Neural progenitor cell (in vitro differentiated cells): ENCODE results near the gene OCA2. TPM values are rescaled to one million over a fixed set of nuclear protein-coding genes. Genes with fewer than 3 reads are reported as not detected.

Experiments
- DNase-seq: peaks from one replicate; pipeline ENCODE4 v3.0.0-alpha.2; 2016; ENCODE audit warnings: low spot score
- H2AFZ ChIP-seq: fragments of 200-600 bp; sonication (generic); replicated peaks from 2 replicates; pipeline ENCODE4 v1.6.1; 2016; ENCODE audit warnings: antibody characterized with exemption
- H3F3A ChIP-seq: fragments of 200-600 bp; sonication (generic); 2 replicates; pipeline ENCODE4 v1.6.1; 2016; ENCODE audit warnings: antibody characterized with exemption, low read depth
- H3K27ac ChIP-seq: fragments of 200-600 bp; sonication (generic); 2 replicates; pipeline ENCODE4 v1.5.1; 2016; ENCODE audit warnings: mild to moderate bottlenecking
- H3K27me3 ChIP-seq: fragments of 200-600 bp; sonication (generic); 2 replicates; pipeline ENCODE4 v1.6.1; 2016; ENCODE audit warnings: mild to moderate bottlenecking, moderate library complexity
- H3K36me3 ChIP-seq: fragments of 200-600 bp; sonication (generic); 2 replicates; pipeline ENCODE4 v1.5.1; 2016
- H3K4me1 ChIP-seq: fragments of 200-600 bp; sonication (generic); 2 replicates; pipeline ENCODE4 v1.6.1; 2016; ENCODE audit warnings: mixed run types
- H3K4me2 ChIP-seq: fragments of 200-600 bp; sonication (generic); 2 replicates; pipeline ENCODE4 v1.6.1; 2016
- H3K4me3 ChIP-seq: fragments of 200-600 bp; sonication (generic); 2 replicates; pipeline ENCODE4 v1.5.1; 2016
- H3K79me2 ChIP-seq: fragments of 200-600 bp; sonication (generic); 2 replicates; pipeline ENCODE4 v1.6.1; 2016; ENCODE audit warnings: low read depth
- H3K9ac ChIP-seq: fragments of 200-600 bp; sonication (generic); 2 replicates; pipeline ENCODE4 v1.6.1; 2016
- H3K9me3 ChIP-seq: fragments of 200-600 bp; sonication (generic); 2 replicates; pipeline ENCODE4 v1.5.1; 2016; ENCODE audit warnings: low read depth
- H4K20me1 ChIP-seq: fragments of 200-600 bp; sonication (generic); 2 replicates; pipeline ENCODE4 v1.6.1; 2016; ENCODE audit warnings: low read depth
- H3K27ac Mint-ChIP-seq: 3 replicates; pipeline ENCODE4 v1.8.0; 2021; ENCODE audit warnings: mixed read lengths
- H3K27me3 Mint-ChIP-seq: 2 replicates; pipeline ENCODE4 v1.8.0; 2022; ENCODE audit warnings: low read depth, mild to moderate bottlenecking, inconsistent platforms, moderate library complexity, mixed read lengths; ENCODE audit not compliant: insufficient read depth
- H3K36me3 Mint-ChIP-seq: 3 replicates; pipeline ENCODE4 v1.8.0; 2021; ENCODE audit warnings: mixed read lengths
- H3K4me1 Mint-ChIP-seq: 3 replicates; pipeline ENCODE4 v1.8.0; 2021; ENCODE audit warnings: mixed read lengths
- H3K4me3 Mint-ChIP-seq: 3 replicates; pipeline ENCODE4 v1.8.0; 2021; ENCODE audit warnings: mild to moderate bottlenecking, moderate library complexity, mixed read lengths
- H3K9me3 Mint-ChIP-seq: 3 replicates; pipeline ENCODE4 v1.8.0; 2020; ENCODE audit warnings: mixed read lengths
- EZH2 ChIP-seq: fragments of 200-600 bp; sonication (generic); IDR thresholded peaks from 2 replicates; pipeline ENCODE4 v1.6.1; 2017; ENCODE audit warnings: antibody characterized with exemption, mild to moderate bottlenecking, moderate library complexity
- EZH2phosphoT487 ChIP-seq: fragments of 200-600 bp; sonication (generic); IDR thresholded peaks from 2 replicates; pipeline ENCODE4 v1.6.1; 2017; ENCODE audit warnings: antibody characterized with exemption
- total RNA-seq: library from RNA; depleted of rRNA; stranded (reverse); fragments of >200 nt; gene quantifications from 2 replicates; pipeline ENCODE4 v1.2.3, GENCODE V29; 2015; ENCODE audit warnings: low replicate concordance
- TF ChIP-seq, protein P1 (sequence below): fragments of 200-600 bp; sonication (generic); IDR thresholded peaks from 2 replicates; pipeline ENCODE4 v1.5.1; 2017; ENCODE audit warnings: antibody characterized with exemption, mild to moderate bottlenecking

OCA2 gene
- total RNA-seq, 1 donor from 2014 or later, result 1.0 TPM

DNA sequence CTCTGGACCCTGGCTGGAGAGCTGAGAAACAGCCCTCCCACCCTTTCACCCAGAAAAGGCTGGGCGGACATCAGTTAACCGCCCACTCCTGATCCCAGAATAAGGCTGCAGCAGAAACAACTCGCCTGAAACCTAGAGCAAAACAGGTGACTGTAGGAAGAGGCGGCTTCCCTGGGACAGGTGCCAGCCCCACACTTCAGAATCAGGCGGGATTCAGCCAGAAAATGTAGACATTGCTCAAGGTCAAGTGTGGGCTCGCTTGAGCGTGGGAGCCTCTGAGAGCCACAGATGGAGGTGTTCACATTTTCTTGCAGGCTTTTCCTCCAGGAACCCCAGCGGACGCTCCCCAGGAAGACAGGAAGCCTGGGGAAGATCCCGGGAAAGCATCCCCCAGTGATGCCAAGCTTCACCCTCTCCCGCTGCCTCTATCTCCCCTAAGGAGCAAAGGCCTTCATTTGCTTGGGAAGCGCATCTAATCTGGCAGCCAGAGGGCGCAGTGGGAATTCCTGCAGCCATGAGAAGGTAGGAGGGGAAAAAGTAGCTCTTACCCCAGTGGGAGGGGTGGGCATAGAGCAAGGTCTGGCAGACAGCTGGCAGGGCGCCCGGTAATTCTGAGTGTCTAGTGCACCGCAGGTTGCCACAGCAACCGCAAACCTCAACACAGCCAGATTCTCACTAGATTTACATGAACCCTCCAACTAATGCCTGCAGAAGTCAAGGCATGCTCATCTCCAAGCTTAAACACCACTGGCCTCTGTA is 77.7 kb downstream of the OCA2 start:
- Histone ChIP-seq H3K4me3 (no peak overlapping the region), H4K20me1 (no peaks in the 10 kb centered on the region), H3K9ac (no peak overlapping the region), H3K27ac (no peak overlapping the region), H3K4me2 (no peak overlapping the region), H3K9me3 (no peaks in the 10 kb centered on the region), H3F3A (peaks cover 15% of the 10 kb centered on the region), H3K27me3 (no peaks in the 10 kb centered on the region), H3K36me3 (no peaks in the 10 kb centered on the region), H2AFZ (no peak overlapping the region), H3K4me1 (peaks cover 15% of the 10 kb centered on the region), H3K79me2 (no peaks in the 10 kb centered on the region)
- TF ChIP-seq, protein P1, sequence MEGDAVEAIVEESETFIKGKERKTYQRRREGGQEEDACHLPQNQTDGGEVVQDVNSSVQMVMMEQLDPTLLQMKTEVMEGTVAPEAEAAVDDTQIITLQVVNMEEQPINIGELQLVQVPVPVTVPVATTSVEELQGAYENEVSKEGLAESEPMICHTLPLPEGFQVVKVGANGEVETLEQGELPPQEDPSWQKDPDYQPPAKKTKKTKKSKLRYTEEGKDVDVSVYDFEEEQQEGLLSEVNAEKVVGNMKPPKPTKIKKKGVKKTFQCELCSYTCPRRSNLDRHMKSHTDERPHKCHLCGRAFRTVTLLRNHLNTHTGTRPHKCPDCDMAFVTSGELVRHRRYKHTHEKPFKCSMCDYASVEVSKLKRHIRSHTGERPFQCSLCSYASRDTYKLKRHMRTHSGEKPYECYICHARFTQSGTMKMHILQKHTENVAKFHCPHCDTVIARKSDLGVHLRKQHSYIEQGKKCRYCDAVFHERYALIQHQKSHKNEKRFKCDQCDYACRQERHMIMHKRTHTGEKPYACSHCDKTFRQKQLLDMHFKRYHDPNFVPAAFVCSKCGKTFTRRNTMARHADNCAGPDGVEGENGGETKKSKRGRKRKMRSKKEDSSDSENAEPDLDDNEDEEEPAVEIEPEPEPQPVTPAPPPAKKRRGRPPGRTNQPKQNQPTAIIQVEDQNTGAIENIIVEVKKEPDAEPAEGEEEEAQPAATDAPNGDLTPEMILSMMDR, result peak; percentile 65
- TF ChIP-seq EZH2phosphoT487, result no peak
- H3K36me3 Mint-ChIP-seq, result no peaks in the 10 kb centered on the region
- peak; percentile 63 for DNase-seq
- H3K4me3 Mint-ChIP-seq, result no peak overlapping the region
- no peak overlapping the region for H3K27ac Mint-ChIP-seq
- H3K9me3 Mint-ChIP-seq, result peaks cover 2% of the 10 kb centered on the region
- peaks cover 8% of the 10 kb centered on the region for H3K27me3 Mint-ChIP-seq
- H3K4me1 Mint-ChIP-seq, result peaks cover 24% of the 10 kb centered on the region

DNA sequence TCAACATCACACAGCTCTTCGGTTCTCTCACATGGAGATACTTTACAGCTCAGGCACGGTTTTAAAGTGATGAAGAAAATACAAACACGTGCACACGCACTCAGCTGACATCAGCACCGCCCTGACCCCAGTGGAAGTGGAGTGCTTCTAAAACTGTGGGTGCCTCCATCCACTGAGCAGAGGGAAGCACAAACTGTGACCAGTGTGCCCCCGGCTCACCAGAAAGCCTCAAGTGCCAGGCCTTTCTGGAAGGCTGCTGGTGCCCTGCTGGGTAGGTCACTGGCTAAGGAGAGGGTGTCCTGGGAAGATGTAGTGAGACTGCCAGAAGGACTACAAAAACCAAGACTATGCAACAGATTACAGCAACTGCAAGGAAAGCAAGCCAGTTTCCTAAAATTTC is 78.5 kb downstream of the OCA2 start:
- Histone ChIP-seq H3F3A (peaks cover 15% of the 10 kb centered on the region), H3K9ac (no peak overlapping the region), H3K27ac (no peak overlapping the region), H3K36me3 (no peaks in the 10 kb centered on the region), H2AFZ (no peak overlapping the region), H3K4me3 (no peak overlapping the region), H3K4me1 (peaks cover 15% of the 10 kb centered on the region), H4K20me1 (no peaks in the 10 kb centered on the region), H3K79me2 (no peaks in the 10 kb centered on the region), H3K4me2 (no peak overlapping the region), H3K9me3 (no peaks in the 10 kb centered on the region), H3K27me3 (no peaks in the 10 kb centered on the region)
- peaks cover 8% of the 10 kb centered on the region for H3K27me3 Mint-ChIP-seq
- peak overlapping the region; percentile 44 for H3K27ac Mint-ChIP-seq
- no peak for DNase-seq
- TF ChIP-seq EZH2 (no peak), EZH2phosphoT487 (no peak)
- TF ChIP-seq, protein P1, result no peak
- no peak overlapping the region for H3K4me3 Mint-ChIP-seq
- peaks cover 24% of the 10 kb centered on the region for H3K4me1 Mint-ChIP-seq
- no peaks in the 10 kb centered on the region for H3K36me3 Mint-ChIP-seq
- H3K9me3 Mint-ChIP-seq, result peaks cover 2% of the 10 kb centered on the region

DNA sequence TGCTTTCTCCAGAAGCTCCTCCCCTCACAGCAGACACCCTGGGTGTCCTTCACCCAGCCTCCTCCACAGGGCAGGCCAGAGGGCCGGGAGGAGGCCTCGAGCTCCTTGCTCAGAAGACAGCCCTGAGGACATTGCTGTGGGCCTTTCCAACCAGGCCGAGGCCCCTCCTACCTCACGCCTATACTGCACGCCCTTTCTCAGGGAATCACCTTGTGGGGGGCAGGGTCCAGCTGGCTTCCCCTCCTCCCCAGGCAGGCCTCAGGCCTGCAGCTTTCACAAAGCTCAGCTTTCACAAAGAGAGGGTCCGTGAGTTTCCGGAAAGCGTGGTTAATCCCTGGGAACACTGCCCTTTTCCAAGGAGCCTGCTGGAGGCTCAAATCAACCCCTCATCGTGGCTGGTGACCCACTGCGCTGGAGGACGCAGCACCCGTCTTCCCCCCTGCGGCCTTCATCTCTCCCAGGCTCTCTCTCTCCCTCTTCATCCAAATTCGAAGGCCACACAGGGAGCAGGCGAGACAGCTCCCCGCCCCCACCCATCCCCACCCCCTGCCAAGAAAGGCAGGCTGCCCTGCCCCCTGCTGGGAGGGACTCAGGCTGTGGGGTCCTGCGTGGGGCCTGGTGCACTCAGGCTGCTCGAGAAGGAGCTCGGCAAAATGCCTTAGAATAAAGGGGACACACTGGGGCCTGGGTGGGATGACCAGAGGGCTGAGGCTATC is 79.4 kb downstream of the OCA2 start:
- H3K27me3 ChIP-seq, result no peaks in the 10 kb centered on the region
- H3K4me3 ChIP-seq, result no peak overlapping the region
- H3K27ac Mint-ChIP-seq, result no peak overlapping the region
- DNase-seq, result peak; percentile 68
- peaks cover 24% of the 10 kb centered on the region for H3K4me1 Mint-ChIP-seq
- no peaks in the 10 kb centered on the region for H3K36me3 ChIP-seq
- H4K20me1 ChIP-seq, result no peaks in the 10 kb centered on the region
- peaks cover 5% of the 10 kb centered on the region for H3K9me3 Mint-ChIP-seq
- peak overlapping the region; percentile 29 for H3K27ac ChIP-seq
- no peaks in the 10 kb centered on the region for H3K79me2 ChIP-seq
- H3K36me3 Mint-ChIP-seq, result no peaks in the 10 kb centered on the region
- no peaks in the 10 kb centered on the region for H3K9me3 ChIP-seq
- TF ChIP-seq EZH2 (no peak), EZH2phosphoT487 (no peak)
- TF ChIP-seq, protein P1, result no peak
- no peak overlapping the region for H3K4me3 Mint-ChIP-seq
- peak overlapping the region; percentile 27 for H3K4me2 ChIP-seq
- peak overlapping the region; percentile 77 for H2AFZ ChIP-seq
- H3K4me1 ChIP-seq, result peaks cover 15% of the 10 kb centered on the region
- peaks cover 15% of the 10 kb centered on the region for H3F3A ChIP-seq
- peaks cover 8% of the 10 kb centered on the region for H3K27me3 Mint-ChIP-seq
- H3K9ac ChIP-seq, result no peak overlapping the region
